SK-N-MC (cell line): ENCODE data around the gene RNF225.

Experiments
- EZH2 ChIP-seq: fragments of 200-600 bp; sonication (generic); IDR thresholded peaks from one replicate; pipeline ENCODE4 v1.6.1; 2017; ENCODE audit warnings: antibody characterized with exemption
- FOXP2 ChIP-seq: optimal IDR thresholded peaks from 2 replicates; pipeline ENCODE3; 2011; ENCODE audit warnings: mild to moderate bottlenecking, moderate library complexity; ENCODE audit not compliant: insufficient read depth; ENCODE audit errors: extremely low read length, control extremely low read depth
- POLR2AphosphoS5 ChIP-seq: IDR thresholded peaks from 2 replicates; pipeline ENCODE4 v1.6.1; 2012; ENCODE audit warnings: mild to moderate bottlenecking, low read depth, low read length, borderline replicate concordance

- no peak for TF ChIP-seq EZH2
- peak; percentile 96 for TF ChIP-seq POLR2AphosphoS5
- TF ChIP-seq FOXP2, result peak; percentile 87
Observed at GRCh38 chr19:58400916-58401839, 5.7 kb downstream of the RNF225 start.
